ENCODE measurements around the gene KL.

The KL gene

DNA sequence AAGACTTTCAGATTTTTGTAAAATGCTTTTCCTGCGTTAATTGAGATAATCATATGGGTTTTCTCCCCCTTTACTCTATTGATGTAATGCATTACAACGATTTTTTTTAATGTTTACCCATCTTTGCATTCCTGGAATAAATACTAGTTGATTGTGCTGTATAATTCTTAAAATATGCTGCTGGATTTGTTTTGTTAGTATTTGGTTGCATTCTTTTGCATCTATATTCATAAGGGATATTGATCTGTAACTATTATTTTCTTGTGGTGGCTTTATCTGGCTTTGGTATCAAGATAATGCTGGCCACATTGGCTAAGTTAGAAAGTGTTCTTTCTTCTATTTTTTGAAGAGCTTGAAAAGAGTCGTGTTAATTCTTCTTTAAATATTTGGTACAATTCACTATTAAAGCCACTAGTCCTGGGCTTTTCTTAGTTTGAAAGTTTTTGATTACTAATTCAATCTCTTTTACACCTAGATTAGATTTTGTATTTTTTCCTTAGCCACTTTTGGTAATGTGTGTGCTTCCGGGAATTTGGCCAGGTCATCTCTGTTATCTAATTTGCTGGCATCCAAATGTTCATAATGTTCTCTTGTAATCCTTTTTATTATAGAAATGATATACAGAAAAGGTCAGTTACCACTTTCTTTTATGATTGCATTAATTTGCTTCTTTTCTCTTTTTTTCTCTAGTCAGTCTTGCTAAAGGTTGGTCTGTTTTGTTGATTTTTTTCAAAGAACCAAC lies 29.8 kb downstream of the KL start:
- TF ChIP-seq CREB1 (IDR thresholded peaks at IDR 0.05; ENCODE audit: low read depth) = no peak
- TF ChIP-seq TAF1 (IDR thresholded peaks at IDR 0.05; ENCODE audit: low read depth) = no peak
- TF ChIP-seq, protein P1, sequence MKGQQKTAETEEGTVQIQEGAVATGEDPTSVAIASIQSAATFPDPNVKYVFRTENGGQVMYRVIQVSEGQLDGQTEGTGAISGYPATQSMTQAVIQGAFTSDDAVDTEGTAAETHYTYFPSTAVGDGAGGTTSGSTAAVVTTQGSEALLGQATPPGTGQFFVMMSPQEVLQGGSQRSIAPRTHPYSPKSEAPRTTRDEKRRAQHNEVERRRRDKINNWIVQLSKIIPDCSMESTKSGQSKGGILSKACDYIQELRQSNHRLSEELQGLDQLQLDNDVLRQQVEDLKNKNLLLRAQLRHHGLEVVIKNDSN (IDR thresholded peaks at IDR 0.05) = no peak
- no peak for TF ChIP-seq RAD21 (IDR thresholded peaks at IDR 0.05; ENCODE audit: low read depth)
- no peak for TF ChIP-seq YY1 (IDR thresholded peaks at IDR 0.05; ENCODE audit: low read depth)
- TF ChIP-seq EP300 (IDR thresholded peaks at IDR 0.05; ENCODE audit: borderline replicate concordance) = no peak
- no peak for TF ChIP-seq CEBPB (IDR thresholded peaks at IDR 0.05)
- TF ChIP-seq NFIC (IDR thresholded peaks at IDR 0.05) = no peak

DNA sequence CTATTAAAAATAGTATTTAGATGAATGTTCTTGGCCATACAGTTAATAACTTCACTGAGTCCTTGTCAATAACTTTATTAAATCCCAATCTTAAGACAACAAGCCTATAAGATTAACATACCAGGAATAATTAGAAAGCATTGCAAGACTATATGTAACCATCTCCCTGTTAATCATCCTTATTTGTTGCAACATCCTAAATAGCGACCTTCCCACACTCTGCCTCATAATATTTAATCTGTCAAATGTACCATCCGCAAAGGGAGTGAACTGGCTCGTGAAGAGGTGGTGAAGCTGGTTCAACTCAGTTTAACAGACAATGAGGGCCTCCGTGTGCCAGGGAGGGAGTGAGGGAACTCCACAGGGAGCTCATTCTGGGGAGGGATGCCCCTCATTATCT lies 33.9 kb downstream of the KL start:
- TF ChIP-seq, protein P1 (IDR thresholded peaks at IDR 0.05) = no peak
- TF ChIP-seq CREB1 (IDR thresholded peaks at IDR 0.05; ENCODE audit: low read depth) (no peak), ZBTB7A (IDR thresholded peaks at IDR 0.05; ENCODE audit: low read depth) (no peak), CEBPB (IDR thresholded peaks at IDR 0.05) (no peak), EP300 (IDR thresholded peaks at IDR 0.05; ENCODE audit: borderline replicate concordance) (no peak), NFIC (IDR thresholded peaks at IDR 0.05) (no peak), TEAD4 (IDR thresholded peaks at IDR 0.05) (no peak), YY1 (IDR thresholded peaks at IDR 0.05; ENCODE audit: low read depth) (no peak), TCF12 (IDR thresholded peaks at IDR 0.05; ENCODE audit: low read depth) (no peak), TAF1 (IDR thresholded peaks at IDR 0.05; ENCODE audit: low read depth) (no peak), FOXM1 (IDR thresholded peaks at IDR 0.05; ENCODE audit: borderline replicate concordance, low read depth) (no peak), EGR1 (IDR thresholded peaks at IDR 0.05) (no peak), RAD21 (IDR thresholded peaks at IDR 0.05; ENCODE audit: low read depth) (no peak)
- TF ChIP-seq, protein P2, sequence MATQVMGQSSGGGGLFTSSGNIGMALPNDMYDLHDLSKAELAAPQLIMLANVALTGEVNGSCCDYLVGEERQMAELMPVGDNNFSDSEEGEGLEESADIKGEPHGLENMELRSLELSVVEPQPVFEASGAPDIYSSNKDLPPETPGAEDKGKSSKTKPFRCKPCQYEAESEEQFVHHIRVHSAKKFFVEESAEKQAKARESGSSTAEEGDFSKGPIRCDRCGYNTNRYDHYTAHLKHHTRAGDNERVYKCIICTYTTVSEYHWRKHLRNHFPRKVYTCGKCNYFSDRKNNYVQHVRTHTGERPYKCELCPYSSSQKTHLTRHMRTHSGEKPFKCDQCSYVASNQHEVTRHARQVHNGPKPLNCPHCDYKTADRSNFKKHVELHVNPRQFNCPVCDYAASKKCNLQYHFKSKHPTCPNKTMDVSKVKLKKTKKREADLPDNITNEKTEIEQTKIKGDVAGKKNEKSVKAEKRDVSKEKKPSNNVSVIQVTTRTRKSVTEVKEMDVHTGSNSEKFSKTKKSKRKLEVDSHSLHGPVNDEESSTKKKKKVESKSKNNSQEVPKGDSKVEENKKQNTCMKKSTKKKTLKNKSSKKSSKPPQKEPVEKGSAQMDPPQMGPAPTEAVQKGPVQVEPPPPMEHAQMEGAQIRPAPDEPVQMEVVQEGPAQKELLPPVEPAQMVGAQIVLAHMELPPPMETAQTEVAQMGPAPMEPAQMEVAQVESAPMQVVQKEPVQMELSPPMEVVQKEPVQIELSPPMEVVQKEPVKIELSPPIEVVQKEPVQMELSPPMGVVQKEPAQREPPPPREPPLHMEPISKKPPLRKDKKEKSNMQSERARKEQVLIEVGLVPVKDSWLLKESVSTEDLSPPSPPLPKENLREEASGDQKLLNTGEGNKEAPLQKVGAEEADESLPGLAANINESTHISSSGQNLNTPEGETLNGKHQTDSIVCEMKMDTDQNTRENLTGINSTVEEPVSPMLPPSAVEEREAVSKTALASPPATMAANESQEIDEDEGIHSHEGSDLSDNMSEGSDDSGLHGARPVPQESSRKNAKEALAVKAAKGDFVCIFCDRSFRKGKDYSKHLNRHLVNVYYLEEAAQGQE (IDR thresholded peaks at IDR 0.05; ENCODE audit: low read depth) = no peak
- TF ChIP-seq, protein P3, sequence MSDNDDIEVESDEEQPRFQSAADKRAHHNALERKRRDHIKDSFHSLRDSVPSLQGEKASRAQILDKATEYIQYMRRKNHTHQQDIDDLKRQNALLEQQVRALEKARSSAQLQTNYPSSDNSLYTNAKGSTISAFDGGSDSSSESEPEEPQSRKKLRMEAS (IDR thresholded peaks at IDR 0.05) = no peak

DNA sequence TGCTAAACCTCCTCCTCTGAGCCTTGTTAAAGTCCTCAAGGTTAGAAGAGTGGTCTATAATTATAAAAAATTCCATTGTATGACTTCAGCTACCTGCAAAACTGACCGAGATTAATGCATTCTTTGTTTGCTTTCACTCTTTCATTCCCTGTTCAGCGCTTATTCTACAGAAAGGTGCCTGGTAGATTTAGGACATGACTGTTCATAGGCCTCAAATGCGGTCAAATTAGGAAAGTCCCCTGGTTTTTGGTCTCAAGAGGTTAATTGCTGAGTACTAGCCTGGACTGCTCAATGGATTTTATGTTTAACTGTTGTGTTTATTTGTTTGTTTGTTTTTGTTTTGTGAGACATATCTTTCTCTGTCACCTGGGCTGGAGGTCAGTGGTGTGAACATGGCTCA lies 35.4 kb downstream of the KL start:
- TF ChIP-seq, protein P2 (IDR thresholded peaks at IDR 0.05; ENCODE audit: low read depth) = no peak
- TF ChIP-seq EP300 (IDR thresholded peaks at IDR 0.05; ENCODE audit: borderline replicate concordance) (no peak), ZBTB7A (IDR thresholded peaks at IDR 0.05; ENCODE audit: low read depth) (no peak)

DNA sequence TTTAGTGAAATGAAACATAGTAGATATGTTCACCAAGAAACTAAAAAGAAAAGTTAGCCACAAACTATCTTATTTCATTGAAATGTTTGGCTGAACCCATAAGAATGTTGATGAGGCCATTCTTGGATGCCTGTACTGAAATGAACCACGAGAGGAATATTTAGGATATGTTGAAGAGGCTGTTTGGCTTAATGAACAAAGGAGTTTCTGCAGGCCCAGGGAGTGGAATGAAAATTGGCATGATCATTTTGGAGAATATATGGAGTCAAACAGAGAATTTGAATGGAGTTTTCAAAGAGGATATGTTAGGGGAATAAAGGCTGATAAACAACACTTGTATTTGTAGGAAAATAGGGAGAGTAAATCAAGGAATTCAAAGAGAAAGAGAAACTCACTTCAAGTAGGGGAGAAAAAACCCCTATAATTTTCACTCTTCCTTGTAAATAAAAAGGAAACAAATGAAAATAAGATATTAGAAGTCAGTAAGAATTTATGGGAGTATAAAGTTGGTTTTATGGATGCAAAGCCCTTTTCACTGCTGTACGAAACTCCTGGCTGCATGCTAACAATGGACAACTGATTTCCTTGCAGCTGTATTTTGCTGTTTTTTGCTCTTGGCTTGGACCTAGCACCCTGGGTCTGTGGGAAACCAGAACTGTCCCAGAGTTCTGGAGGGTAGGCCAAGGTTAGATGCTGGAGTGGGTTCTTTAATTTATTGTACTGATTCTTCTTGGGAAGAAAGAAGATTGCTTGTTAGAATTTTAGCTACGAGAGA lies 36.5 kb downstream of the KL start:
- TF ChIP-seq CEBPB (IDR thresholded peaks at IDR 0.05) = no peak
- TF ChIP-seq ZBTB7A (IDR thresholded peaks at IDR 0.05; ENCODE audit: low read depth) = no peak
- TF ChIP-seq TAF1 (IDR thresholded peaks at IDR 0.05; ENCODE audit: low read depth) = no peak
- no peak for TF ChIP-seq FOXM1 (IDR thresholded peaks at IDR 0.05; ENCODE audit: borderline replicate concordance, low read depth)
- TF ChIP-seq, protein P2 (IDR thresholded peaks at IDR 0.05; ENCODE audit: low read depth) = no peak
- TF ChIP-seq, protein P1 (IDR thresholded peaks at IDR 0.05) = no peak
- no peak for TF ChIP-seq TCF12 (IDR thresholded peaks at IDR 0.05; ENCODE audit: low read depth)
- no peak for TF ChIP-seq TEAD4 (IDR thresholded peaks at IDR 0.05)
- TF ChIP-seq CREB1 (IDR thresholded peaks at IDR 0.05; ENCODE audit: low read depth) = no peak
- no peak for TF ChIP-seq NFIC (IDR thresholded peaks at IDR 0.05)
- TF ChIP-seq EP300 (IDR thresholded peaks at IDR 0.05; ENCODE audit: borderline replicate concordance) = no peak

Data from Ishikawa (cell line).